Activated naive CD4-positive, alpha-beta T cell treated with Interleukin-2 at 50 U/mL for 16 hours (primary cell): Measurements from ENCODE around the gene TRIO.
"Not testable (repeated sequence)": the region's sequence is repeated elsewhere in the genome, so short reads cannot be mapped to it uniquely, and the experiment has no call there.

ENCODE experiments used
- DNase-seq: peaks from one replicate; pipeline ENCODE4 v3.0.0-alpha.2; 2020

Gene TRIO

DNA sequence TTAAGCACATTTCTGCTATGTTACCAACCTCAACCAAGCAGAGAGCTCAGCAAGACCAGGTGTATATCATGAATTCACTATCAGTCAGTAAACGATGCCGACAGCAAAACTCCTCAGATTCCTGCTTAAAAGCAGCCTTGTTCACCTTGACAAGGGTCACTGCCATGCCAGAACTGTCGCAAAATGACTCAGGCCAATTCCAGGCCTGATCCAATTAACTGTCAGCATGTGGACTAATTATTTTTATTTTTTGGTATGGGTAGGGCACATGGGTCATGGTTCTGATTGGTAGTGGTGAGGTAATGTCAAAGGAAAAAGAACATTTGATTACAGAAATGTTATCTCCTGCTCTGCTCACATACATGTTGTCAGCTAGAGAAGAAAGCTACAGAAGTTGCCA is 224.2 kb downstream of the TRIO start:
- no peak for DNase-seq

DNA sequence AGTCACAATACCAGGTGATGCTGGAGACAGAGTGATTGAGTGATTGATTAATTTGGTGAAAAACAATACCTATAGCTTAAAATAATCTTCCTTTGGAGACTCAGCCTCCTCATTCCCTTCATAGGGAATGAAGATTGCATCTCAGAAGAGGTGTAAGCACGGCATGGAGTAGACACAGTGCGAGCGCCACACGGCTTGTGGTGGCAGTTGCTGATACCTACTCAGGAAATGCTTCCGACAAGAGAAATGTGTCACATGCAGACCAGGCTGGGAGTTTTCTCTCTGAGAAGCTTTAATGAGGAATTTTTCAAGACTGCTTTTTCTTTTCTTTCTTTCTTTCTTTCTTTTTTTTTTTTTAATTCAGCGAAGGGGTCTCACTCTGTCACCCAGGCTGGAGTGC is 226.6 kb downstream of the TRIO start:
- DNase-seq = no peak

DNA sequence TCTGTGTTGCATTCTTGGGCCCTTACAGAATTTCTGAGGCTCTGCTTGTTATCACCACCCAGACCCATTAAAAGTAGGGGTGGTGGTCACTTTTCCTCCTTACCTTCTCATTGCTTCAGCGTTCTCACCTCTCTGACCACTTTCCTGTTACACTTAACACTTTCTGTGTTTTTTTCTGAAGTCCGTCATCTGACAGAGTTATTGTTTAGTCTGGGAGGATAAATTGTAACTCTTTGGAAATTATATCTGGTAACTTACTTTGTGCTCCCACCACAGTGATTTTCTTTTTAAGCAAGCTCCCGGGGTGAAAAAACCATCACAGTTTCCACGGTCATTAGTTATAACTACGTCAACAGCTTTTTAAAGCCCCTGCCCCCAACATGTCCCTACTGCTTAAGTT is 227.2 kb downstream of the TRIO start:
- no peak for DNase-seq

DNA sequence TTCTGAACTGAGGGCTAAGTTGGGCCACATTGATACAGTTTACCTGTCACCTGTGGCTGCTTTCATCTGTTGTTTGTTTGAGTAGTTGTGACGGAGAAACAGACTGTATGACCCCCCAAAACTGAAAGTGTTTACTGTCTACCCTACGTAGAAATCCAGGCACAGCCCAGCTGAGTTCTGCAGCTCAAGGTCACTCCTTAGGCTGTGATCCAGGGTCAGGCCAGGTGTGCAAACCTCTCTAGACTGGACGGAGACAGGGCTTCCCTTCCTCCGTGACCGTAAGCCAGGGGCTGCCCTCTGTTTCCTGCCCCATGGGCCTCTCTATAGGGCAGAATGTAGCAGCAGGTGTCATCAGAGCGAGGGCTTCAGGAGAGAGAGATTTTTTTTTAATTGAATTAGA is 230.5 kb downstream of the TRIO start:
- DNase-seq = no peak

DNA sequence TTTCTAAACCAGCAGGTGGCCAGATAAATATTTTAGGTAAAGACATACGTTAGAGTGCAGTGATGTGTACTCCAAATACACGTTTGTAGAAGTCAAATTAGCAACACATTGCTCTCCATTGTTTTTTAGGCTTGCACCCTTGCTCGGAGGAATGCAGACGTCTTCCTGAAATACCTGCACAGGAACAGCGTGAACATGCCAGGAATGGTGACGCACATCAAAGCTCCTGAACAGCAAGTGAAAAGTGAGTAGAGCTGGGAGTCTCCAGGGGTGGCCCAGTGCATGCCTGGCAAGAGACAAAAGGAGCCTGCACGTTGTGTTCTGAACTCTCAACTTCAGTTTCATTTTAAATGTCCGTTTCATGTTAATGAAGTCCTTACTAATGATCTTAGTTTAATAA is 231.0 kb downstream of the TRIO start:
- no peak for DNase-seq

DNA sequence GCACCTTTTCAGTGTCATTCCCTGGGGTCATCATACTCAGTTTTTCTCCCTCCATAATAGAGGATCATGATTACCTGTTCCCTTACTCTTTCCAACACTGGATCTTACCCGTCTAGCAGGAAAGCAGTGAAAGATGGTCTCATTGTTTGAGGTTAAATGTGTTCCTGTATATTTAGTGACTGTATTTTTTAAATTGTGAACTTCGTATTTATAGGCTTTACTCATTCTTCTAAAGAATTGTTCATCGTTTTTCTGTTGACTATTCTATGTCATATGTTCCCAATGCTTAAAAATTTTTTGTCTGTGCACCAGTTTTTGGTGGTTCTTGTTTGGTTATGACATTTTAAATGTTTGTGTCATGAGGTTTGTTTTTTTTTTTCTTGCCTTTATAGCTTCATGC is 233.6 kb downstream of the TRIO start:
- DNase-seq = no peak

DNA sequence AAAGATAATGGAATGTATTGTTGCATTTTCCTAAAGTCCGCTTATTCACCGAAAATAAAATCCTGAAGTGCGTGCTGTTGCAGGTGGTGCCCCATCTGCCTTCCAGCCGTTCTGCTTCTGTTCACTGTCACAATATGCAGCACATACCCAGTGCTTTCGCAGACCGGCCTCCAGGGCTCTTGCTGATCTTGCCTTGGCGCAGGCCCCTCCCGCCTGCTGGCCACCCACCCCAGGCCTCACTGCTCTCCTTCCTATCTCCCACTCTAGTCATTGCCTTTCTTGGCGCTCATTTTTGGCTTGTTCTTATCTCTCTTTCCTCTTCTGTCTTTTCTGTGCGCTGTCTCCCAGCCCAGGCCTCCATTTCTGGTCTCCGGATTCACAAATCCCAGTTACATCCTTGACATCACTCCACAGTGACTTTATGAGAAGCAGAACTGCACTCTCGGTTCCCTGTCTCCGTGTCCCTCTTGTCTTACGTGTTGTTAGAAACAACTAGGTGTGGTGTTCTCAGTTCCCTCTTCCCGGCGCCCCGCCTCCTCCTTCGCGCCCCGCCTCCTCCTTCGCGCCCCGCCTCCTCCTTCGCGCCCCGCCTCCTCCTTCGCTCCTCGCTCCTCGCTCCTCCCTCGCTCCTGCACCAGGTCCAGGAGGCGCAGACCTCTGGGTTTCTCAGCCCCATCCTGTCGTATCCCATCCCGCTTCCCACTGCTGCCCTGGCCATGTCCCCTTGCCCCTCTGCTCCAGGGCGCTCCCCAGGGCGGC is 236.8 kb downstream of the TRIO start:
- DNase-seq = no peak

DNA sequence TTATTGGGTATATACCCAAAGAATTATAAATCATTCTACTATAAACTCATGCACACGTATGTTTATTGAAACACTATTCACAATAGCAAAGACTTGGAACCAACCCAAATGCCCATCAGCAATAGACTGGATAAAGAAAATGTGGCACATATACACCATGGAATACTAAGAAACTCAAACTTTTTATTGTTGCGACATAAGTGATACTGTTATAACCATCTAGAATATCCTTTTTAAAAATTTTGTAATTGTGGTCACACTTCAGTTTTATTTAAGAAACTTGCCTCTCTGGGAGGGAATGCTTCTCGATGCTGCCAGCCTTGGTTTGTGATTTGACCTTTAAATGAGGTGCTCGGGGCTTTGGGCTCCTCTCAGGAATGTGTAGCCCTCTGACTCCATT is 237.6 kb downstream of the TRIO start:
- no peak for DNase-seq

DNA sequence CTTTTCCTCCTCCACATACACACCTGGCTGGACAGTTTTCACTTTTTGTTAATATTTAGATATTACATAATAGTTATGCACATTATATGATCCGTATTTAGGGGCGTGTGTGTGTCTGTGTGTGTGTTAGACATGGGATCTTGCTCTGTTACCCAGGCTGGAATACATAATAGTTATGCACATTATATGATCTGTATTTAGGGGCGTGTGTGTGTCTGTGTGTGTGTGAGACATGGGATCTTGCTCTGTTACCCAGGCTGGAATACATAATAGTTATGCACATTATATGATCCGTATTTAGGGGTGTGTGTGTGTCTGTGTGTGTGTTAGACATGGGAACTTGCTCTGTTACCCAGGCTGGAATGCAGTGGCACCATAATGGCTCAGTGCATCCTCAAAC is 239.5 kb downstream of the TRIO start:
- DNase-seq = no peak

DNA sequence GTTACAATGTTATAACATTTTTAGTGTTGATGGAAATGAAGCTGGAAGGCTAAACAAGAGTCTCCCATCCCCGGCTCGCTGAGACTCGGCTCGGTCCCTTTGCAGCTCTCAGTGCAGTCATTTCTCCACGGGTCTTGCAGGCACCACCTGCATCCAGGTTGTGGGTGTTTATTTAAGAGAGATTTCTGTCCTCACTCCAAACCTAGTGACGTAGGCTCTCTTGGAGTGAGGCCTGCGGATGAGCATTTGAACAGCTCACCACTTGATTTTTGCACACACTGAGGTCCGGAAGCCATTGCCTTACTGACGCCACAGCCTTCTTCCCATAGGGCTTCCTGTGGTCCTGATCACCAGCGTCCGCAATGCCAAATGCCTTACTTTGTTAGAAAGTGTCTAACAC is 240.8 kb downstream of the TRIO start:
- no peak for DNase-seq

DNA sequence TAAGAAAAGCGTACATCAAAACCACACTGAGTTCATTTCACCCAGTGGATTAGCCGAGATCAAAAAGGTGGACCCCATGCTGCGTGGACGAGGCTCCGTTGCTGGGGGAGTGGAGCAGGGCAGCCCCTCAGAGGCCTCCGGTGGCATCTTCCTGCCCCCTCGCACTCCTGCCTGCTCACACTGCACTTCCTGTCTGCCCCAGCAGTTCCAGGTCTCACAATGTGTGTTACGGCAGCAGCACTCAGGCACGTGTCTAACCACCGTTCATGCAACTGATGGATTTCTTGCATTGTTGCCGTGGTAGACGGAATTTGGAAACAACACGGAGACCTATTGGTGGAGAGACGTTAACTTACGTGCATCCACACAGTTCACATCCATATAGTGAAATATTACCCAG is 241.9 kb downstream of the TRIO start:
- DNase-seq = no peak

DNA sequence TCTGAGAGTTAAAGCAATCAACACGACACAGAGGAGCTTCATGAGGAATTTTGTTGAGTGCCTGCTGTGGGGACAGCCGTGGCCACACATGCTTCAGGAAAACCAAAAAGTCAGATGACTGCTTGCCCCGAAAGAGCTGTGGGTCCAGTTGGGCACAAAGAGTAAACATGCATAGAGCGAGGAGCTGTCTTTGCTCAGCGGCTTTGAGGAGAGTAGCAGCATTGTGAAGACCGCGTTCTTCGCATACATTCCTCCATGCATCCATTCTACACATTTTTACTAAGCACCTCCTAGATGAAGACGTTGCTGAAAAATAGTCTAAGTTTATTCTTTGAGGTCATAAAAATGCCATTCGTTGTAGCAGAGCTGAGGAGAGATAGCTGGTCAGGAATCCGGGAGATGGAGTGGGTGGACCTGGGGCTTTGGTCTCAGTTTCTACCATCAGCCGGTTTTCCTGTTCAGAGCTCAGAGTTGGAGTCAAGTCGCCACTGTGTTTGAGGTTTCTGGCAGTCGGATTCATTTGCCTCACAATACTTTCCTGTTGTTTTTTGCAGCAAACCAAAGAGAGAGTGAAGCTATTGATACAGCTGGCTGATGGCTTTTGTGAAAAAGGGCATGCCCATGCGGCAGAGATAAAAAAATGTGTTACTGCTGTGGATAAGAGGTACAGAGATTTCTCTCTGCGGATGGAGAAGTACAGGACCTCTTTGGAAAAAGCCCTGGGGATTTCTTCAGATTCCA is 243.9 kb downstream of the TRIO start:
- no peak for DNase-seq

DNA sequence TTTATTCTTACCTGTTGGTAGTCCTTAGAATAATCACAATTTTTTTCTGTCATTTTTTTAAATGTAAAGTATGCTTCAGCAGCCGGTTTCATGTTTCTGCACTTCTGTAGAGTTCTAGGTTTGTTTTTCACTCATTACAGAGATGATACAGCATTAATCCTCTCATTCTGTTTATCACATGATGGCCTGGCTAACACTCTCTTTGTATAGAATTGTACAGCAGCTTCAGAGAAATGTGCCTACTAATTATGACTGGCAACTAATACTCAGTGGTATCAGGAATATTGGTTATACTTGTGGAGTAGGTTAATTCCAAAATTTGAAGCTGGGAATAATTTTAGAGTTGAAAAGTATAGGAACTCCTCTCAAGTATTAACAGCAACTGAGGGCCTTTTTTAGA is 245.6 kb downstream of the TRIO start:
- DNase-seq = no peak

DNA sequence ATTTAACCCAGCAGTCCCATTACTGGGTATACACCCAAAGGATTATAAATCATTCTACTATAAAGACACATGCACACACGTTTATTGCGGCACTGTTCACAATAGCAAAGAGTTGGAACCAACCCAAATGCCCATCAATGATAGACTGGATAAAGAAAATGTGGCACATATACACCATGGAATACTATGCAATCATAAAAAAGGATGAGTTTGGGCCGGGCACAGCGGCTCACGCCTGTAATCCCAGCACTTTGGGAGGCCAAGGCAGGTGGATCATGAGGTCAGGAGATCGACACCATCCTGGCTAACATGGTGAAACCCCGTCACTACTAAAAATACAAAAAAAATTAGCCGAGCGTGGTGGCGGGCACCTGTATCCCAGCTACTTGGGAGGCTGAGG is 249.4 kb downstream of the TRIO start:
- DNase-seq = not testable (repeated sequence)

DNA sequence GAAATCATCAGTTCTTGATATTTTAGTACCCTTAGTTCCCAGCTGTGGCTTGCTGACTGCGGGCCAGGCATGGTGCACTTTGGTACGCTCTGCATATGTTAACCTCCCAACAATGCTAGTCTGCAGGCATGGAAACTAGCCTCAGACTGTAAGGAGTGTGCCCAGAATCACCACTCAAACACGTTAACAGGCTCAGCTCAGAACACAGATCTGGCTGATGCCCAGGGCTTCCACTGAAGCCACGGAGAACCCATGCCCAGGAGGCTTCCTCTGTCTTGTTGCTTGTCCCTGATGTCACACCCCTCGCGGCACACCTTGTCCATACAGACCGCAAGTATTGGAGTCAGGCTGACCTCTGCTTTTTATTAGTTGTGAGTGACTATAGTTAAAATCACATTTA is 251.2 kb downstream of the TRIO start:
- DNase-seq = no peak

DNA sequence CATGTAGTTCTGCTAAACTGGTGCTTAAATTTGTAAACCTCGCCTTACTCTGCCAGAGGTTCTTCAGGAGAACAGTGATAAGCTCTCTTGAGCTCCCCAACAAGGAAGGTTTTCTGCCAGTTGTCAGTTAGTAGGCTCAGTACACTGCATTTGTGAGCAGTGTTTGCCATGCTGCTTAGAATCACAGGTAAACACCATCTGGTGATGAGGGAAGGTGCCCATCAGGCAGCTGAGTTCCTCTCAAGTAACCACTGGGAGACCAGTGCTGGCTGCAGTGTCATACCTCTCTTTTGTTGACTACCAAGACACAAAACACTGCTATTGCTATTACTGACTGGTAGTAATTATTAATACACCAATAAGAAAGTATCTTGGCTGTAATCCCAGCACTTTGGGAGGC is 252.3 kb downstream of the TRIO start:
- no peak for DNase-seq

DNA sequence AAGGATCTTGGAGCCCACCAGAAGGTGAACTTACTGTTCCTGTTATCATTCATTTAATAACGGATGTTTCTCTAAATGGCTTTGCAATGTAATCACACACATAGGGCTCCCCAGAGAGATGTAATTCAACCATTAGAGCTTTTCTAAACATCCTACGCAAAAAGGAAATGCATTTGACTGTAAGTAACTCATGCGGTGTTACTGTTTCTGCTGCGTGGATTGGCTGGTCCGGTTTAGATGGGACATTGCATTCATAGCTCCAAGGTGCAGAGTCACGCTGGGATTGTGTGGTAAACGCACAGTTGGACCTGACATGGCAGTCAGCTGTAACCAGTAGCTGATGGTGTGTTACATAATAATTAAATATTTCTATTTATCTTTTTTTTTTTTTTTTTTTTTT is 252.9 kb downstream of the TRIO start:
- DNase-seq = no peak

DNA sequence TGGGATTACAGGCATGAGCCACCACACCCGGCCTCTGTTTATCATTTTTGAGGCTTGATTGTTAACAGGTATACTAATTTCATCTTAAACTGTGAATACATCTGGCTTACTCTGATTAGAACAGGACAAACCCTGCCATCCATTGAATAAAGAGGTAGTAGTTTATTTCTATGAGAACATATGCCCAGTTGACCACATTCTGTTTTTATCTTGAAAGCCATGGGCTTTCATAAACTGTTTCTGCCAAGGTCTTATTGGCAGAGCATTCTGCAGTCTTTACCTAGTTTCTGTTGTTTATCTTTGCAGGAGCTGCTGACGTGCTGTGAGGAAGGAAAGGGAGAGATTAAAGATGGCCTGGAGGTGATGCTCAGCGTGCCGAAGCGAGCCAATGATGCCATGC is 253.6 kb downstream of the TRIO start:
- DNase-seq = no peak

DNA sequence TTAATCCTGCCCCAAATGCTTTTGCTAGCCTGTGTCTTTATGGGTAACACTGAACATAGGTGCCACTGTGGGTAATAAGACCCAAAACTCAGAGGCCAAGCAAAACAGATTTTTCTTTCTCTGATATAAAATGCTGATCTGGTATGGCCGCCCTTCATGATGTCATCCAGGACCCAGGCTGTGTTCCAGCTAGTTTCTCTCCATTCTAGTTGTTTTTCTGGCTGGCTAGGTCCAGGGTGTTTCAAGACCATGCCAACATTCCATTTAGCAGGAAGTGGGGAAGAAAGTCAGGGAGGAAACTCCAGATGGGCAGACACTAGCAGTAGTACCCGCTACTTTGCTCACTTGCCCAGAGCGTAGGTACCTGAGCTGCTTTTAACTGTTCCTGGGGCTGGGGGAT is 254.6 kb downstream of the TRIO start:
- DNase-seq = no peak

DNA sequence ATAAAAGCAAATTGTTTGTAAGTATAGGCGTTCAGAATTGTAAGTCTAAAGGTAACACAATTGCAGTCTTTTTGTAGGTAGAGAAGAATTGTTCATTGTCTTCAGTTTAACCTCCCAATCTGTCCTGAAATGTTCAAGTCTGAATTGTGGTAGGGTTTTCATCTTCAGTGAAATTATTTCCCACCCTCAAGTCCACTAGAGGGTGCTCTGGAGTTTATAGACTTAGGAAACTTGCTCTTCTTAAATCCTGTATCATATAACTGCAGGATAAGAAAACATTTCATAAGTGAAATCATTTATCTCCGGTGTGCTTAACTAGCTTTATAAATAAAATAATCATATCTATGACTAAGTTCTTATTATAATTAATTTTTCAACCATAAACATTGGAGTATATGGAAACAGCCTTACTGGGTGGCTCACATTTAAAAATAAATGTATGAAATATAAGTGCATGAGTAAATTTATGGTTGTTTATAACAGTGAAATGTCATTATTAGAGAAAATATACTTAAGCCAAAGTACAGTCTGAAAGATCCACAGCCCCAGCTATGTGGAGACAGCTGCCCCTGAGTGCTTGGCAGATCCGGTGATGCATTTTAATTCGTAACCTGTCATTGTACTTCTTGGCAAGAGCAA is 256.0 kb downstream of the TRIO start:
- no peak for DNase-seq

DNA sequence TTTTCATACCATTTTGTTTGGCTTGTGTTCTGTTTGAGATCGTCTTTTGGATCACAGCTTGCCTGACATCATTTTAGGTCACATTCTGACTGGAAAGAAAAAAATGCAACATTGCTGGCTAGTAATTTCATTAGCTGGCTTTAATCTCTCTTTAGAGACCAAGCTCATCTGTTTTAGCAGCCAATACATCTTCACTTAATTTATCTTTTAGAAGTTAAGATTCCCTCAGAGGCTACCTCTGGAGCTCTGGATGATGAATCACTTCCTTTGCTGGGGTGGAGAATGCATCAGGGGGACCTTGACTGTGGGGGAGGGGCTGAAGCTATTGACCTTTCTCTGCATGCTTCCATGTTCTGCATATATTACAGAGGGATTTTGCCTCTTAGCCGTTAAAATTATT is 256.9 kb downstream of the TRIO start:
- no peak for DNase-seq

DNA sequence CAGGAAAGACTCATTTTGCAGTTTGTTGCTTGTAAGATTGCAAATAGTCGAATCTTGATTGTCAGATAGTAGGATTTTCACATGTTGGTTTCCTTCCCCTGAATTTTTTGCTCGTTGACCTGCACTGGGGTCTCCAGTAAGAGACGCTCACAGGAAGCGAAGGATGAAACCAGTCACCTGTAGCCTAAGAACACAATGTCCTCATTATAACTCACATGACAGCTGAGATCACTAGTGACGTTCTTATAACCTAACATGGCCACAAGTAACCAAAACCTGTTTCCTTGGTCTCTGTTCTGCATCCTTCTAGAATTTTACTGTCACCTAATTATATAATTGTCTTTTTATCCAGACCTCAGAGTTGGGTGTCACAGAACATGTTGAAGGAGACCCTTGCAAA is 257.5 kb downstream of the TRIO start:
- no peak for DNase-seq

DNA sequence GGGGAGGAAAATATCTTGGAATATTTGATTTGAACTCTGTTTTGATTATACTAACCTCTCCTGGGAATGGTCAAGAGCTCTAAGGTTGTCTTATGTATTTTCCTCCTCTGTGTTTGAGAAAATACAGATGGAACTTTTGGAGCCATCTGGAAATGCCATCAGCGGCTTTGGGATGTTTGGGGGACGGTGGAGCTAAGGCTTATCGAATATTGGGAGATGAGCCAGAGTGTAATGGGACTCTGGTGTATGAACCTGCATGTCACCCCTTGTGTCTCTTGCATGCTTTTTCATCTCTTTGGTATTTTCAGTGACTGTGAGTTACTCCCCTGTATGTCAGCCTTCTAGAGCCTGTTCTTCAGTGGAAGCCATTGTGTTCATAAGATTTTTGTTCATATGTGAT is 258.5 kb downstream of the TRIO start:
- no peak for DNase-seq

DNA sequence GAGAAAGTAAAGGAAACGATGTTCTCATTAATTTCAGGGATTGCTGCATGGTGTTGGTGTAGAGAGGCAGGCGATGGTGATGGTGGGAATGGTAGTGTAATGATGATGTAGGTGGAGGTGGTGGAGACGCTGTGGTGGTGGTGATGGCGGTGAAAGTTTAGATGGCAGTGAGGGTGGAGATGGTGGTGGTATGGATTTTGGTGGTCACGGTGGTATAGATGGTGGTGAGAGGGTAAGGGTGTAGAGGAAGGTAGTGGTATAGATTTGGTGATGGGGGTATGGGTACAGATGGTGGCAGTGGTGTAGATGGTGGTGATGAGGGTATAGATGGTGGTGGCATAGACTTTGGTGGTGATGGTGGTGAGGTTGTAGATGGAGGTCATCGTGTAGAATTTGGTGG is 259.3 kb downstream of the TRIO start:
- no peak for DNase-seq
